Measurements from ENCODE around the gene PTPRN2. TPM values are rescaled to one million over a fixed set of nuclear protein-coding genes. Genes with fewer than 3 reads are reported as not detected.
"Not testable (repeated sequence)": the region's sequence is repeated elsewhere in the genome, so short reads cannot be mapped to it uniquely, and the experiment has no call there.

PTPRN2 gene
- polyA plus RNA-seq, 4 donors: 7.3 to 11.4 (median 8.0) TPM

GRCh38 chr7:157898261-157898660, 689.4 kb downstream of the PTPRN2 start:
- no peak for DNase-seq (ENCODE audit: low read depth in 4 of 4, low spot score in 2 of 4)

GRCh38 chr7:157897681-157898080, 689.9 kb downstream of the PTPRN2 start:
- no peak for DNase-seq (ENCODE audit: low read depth in 4 of 4, low spot score in 2 of 4)

- no peak for DNase-seq (ENCODE audit: low read depth in 4 of 4, low spot score in 2 of 4)
These were observed 690.7 kb downstream of the PTPRN2 start for GRCh38 chr7:157896774-157897555.

- not testable (repeated sequence) for DNase-seq (ENCODE audit: low read depth in 4 of 4, low spot score in 2 of 4)
These were observed 691.3 kb downstream of the PTPRN2 start for GRCh38 chr7:157896376-157896675.

GRCh38 chr7:157895520-157896375, 691.9 kb downstream of the PTPRN2 start:
- no peak for DNase-seq (ENCODE audit: low read depth in 4 of 4, low spot score in 2 of 4)

- DNase-seq (ENCODE audit: low read depth in 4 of 4, low spot score in 2 of 4): not testable (repeated sequence)
These were observed 692.5 kb downstream of the PTPRN2 start for GRCh38 chr7:157895098-157895497.

- DNase-seq (ENCODE audit: low read depth in 4 of 4, low spot score in 2 of 4): no peak
These were observed 694.0 kb downstream of the PTPRN2 start for GRCh38 chr7:157893535-157894044.

GRCh38 chr7:157892751-157893523, 694.7 kb downstream of the PTPRN2 start:
- DNase-seq (ENCODE audit: low read depth in 4 of 4, low spot score in 2 of 4): no peak

- no peak for DNase-seq (ENCODE audit: low read depth in 4 of 4, low spot score in 2 of 4)
These were observed 696.7 kb downstream of the PTPRN2 start for GRCh38 chr7:157890921-157891401.

- DNase-seq (ENCODE audit: low read depth in 4 of 4, low spot score in 2 of 4): no peak
These were observed 698.1 kb downstream of the PTPRN2 start for GRCh38 chr7:157889480-157889879.

GRCh38 chr7:157888579-157888978, 699.0 kb downstream of the PTPRN2 start:
- DNase-seq (ENCODE audit: low read depth in 4 of 4, low spot score in 2 of 4): no peak

GRCh38 chr7:157887400-157887799, 700.2 kb downstream of the PTPRN2 start:
- DNase-seq (ENCODE audit: low read depth in 4 of 4, low spot score in 2 of 4): no peak

GRCh38 chr7:157886711-157887110, 700.9 kb downstream of the PTPRN2 start:
- DNase-seq (ENCODE audit: low read depth in 4 of 4, low spot score in 2 of 4): no peak

- no peak for DNase-seq (ENCODE audit: low read depth in 4 of 4, low spot score in 2 of 4)
These were observed 701.4 kb downstream of the PTPRN2 start for GRCh38 chr7:157886266-157886665.

- no peak for DNase-seq (ENCODE audit: low read depth in 4 of 4, low spot score in 2 of 4)
These were observed 702.5 kb downstream of the PTPRN2 start for GRCh38 chr7:157885140-157885539.

GRCh38 chr7:157884461-157885062, 703.1 kb downstream of the PTPRN2 start:
- DNase-seq (ENCODE audit: low read depth in 4 of 4, low spot score in 2 of 4): no peak

GRCh38 chr7:157881048-157881771, 706.4 kb downstream of the PTPRN2 start:
- no peak for DNase-seq (ENCODE audit: low read depth in 4 of 4, low spot score in 2 of 4)

GRCh38 chr7:157879391-157879790, 708.2 kb downstream of the PTPRN2 start:
- DNase-seq (ENCODE audit: low read depth in 4 of 4, low spot score in 2 of 4): no peak

- DNase-seq (ENCODE audit: low read depth in 4 of 4, low spot score in 2 of 4): no peak
These were observed 710.1 kb downstream of the PTPRN2 start for GRCh38 chr7:157877298-157878090.

Measured in left renal cortex interstitium (tissue), 4 donors.